Body of pancreas (tissue), 4 donors: Measurements from ENCODE around the gene ADIPOR2. TPM values are rescaled to one million over a fixed set of nuclear protein-coding genes. Genes with fewer than 3 reads are reported as not detected.
"Not testable (repeated sequence)": the region's sequence is repeated elsewhere in the genome, so short reads cannot be mapped to it uniquely, and the experiment has no call there.

Source experiments
- ATAC-seq: fragments of 150-250 bp; one replicate; pipeline ENCODE4 v1.9.1; 2016
- DNase-seq, 4 donors: peaks; one replicate each; pipeline ENCODE4 v3.0.0-alpha.2; 2019
- H3K27ac ChIP-seq, 4 donors: fragments of 200-600 bp; sonication (generic); 1 replicate in 3 of 4; 2 replicates in 1 of 4; pipeline versions ENCODE4 v1.5.1 to v1.6.1; 2016 to 2019; ENCODE audit warnings: mild to moderate bottlenecking in 1 of 4, mixed read lengths in 1 of 4, moderate library complexity in 1 of 4
- H3K27me3 ChIP-seq, 2 donors: fragments of 200-600 bp; sonication (generic); one replicate each; pipeline ENCODE4 v1.6.0; 2016; ENCODE audit warnings: mild to moderate bottlenecking in 1 of 2
- H3K36me3 ChIP-seq, 2 donors: fragments of 200-600 bp; sonication (generic); replicated peaks in 1 of 2; 2 replicates each; pipeline ENCODE4 v1.5.1; 2016; ENCODE audit warnings: low read depth in 2 of 2; ENCODE audit not compliant: insufficient read depth in 1 of 2
- H3K4me1 ChIP-seq: fragments of 200-600 bp; sonication (generic); one replicate; pipeline ENCODE4 v1.6.0; 2016
- H3K4me3 ChIP-seq, 2 donors: fragments of 200-600 bp; sonication (generic); 1 replicate in 1 of 2; 2 replicates in 1 of 2; pipeline ENCODE4 v1.5.1; 2016 to 2019
- H3K9me3 ChIP-seq, 3 donors: fragments of 200-600 bp; sonication (generic); 1 replicate in 2 of 3; 2 replicates in 1 of 3; pipeline ENCODE4 v1.5.1; 2016
- POLR2A ChIP-seq, 3 donors: fragments of 450-650 bp; IDR thresholded peaks; one replicate each; pipeline ENCODE4 v1.6.1; 2016; ENCODE audit warnings: antibody characterized with exemption in 3 of 3, mild to moderate bottlenecking in 2 of 3
- WGBS, 2 donors: methylation state at CpG; one replicate each; pipeline ENCODE4 v1.1.5; 2017; 5-methylcytosine and 5-hydroxymethylcytosine counted together
- intact Hi-C: fragments of 100-400 bp; cut with DNase I; formaldehyde crosslinking; loops from one replicate; pipeline ENCODE4 v1.15.1; 2023
- total RNA-seq, 2 donors: library from RNA; depleted of rRNA; stranded (reverse); fragments of >200 nt; gene quantifications; one replicate each; pipeline ENCODE4 v1.1.0, GENCODE V29; 2016
- TF ChIP-seq, protein P1 (sequence below), 7 experiments: fragments of 450-650 bp in 4 of 7; fragments of 200-600 bp in 3 of 7; sonication (generic) in 3 of 7; IDR thresholded peaks; one replicate each; pipeline ENCODE4 v1.5.1; 2016 to 2019; ENCODE audit warnings: antibody characterized with exemption in 7 of 7

ADIPOR2 gene
- total RNA-seq, 2 donors from 2014 or later = 16.8 to 20.5 TPM

DNA sequence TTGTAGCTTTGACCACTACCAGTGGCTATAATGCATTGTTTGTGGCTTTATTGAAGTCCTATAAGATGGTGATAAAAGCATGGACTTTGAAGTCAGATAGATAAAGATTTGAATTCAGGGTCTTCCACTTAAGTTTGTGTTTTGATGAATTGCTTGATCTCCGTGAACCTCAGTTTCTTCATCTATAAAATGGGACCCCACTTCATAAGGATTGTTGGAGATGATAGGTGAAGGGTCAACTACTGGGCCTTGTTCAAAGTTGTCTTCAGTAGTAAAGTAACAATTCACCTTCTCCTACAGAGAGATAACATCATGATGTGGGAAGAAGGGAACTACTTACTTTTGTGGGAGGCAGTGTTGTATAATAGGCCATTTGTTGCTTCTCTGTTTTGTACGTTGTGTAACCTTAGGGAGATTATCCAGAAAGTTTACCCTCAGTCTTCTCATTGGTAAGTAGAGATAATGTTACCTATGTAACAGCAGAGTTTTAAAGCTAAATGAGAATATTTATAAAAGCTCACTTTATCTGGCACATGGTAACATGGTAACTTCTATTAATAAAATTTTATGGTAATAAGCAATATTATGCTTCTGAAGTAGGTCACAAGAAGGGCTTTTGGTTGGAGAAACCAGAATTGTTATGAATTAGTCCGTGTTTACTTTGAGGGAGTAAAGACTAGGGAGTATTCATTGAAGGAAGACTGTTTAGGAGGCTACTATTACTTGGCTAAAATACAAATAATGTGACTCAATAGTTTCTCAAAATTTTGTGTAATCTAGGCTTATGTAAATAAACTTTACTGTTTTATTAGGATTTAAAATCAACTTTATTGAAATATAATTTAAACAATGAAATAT is 15.1 kb downstream of the ADIPOR2 start:
- Histone ChIP-seq H3K9me3 (no peaks in the 10 kb centered on the region), H3K4me1 (peaks cover 36% of the 10 kb centered on the region), H3K4me3 (no peak overlapping the region), H3K27ac (no peak overlapping the region), H3K36me3 (no peaks in the 10 kb centered on the region), H3K27me3 (no peaks in the 10 kb centered on the region)
- intact Hi-C loops = no loop called here
- 77 to 88% methylated on average over 3 of the region's 3 CpGs for WGBS, 2 donors
- DNase-seq = no peak
- ATAC-seq = no peak
- TF ChIP-seq, protein P1, sequence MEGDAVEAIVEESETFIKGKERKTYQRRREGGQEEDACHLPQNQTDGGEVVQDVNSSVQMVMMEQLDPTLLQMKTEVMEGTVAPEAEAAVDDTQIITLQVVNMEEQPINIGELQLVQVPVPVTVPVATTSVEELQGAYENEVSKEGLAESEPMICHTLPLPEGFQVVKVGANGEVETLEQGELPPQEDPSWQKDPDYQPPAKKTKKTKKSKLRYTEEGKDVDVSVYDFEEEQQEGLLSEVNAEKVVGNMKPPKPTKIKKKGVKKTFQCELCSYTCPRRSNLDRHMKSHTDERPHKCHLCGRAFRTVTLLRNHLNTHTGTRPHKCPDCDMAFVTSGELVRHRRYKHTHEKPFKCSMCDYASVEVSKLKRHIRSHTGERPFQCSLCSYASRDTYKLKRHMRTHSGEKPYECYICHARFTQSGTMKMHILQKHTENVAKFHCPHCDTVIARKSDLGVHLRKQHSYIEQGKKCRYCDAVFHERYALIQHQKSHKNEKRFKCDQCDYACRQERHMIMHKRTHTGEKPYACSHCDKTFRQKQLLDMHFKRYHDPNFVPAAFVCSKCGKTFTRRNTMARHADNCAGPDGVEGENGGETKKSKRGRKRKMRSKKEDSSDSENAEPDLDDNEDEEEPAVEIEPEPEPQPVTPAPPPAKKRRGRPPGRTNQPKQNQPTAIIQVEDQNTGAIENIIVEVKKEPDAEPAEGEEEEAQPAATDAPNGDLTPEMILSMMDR (IDR thresholded peaks at IDR 0.05) = no peak
- TF ChIP-seq POLR2A (IDR thresholded peaks at IDR 0.05) = no peak

DNA sequence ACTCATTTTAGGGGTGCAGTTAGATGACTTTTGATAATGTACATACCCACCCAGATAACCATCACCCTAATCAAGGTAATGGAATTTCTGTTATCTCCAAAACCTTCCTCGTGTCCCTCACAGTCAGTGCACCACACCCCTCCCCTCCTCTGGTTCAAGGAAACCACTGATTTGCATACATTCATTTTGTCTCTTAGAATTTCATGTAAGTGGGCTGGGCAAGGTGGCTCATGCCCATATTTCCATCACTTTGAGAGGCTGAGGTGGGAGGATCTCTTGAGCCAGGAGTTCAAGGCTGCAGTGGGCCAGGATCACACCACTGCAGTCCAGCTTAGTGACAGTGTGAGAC is 15.7 kb downstream of the ADIPOR2 start:
- no peaks in the 10 kb centered on the region for H3K27me3 ChIP-seq
- H3K36me3 ChIP-seq = no peaks in the 10 kb centered on the region
- WGBS, 2 donors = 25 to 63% methylated on average over 1 of the region's 1 CpG
- H3K4me3 ChIP-seq = no peak overlapping the region
- H3K4me1 ChIP-seq = peaks cover 42% of the 10 kb centered on the region
- H3K27ac ChIP-seq = no peak overlapping the region
- ATAC-seq (no peak), DNase-seq (no peak)
- intact Hi-C loops = no loop called here
- no peaks in the 10 kb centered on the region for H3K9me3 ChIP-seq
- no peak for TF ChIP-seq POLR2A (IDR thresholded peaks at IDR 0.05)

DNA sequence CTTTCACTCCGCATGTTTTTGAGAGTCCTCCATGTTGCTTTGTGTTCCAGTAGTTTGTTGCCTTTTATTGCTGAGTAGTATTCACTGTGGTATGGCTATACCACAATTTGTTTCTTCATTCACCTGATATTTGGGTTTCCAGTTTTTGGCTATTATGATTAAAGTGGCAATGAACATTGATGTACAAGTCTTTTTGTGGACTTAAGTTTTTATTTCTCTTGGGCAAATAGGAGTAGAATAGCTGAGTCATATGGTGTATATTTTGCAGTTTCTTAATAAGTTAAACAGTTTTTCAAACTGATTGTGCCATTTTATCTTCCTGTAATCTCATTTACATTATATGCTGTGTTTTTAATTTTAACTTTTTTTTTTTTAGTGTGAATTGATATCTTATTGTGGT is 16.2 kb downstream of the ADIPOR2 start:
- intact Hi-C loops = no loop called here
- WGBS, 2 donors = 95% methylated on average over 1 of the region's 1 CpG
- no peak for TF ChIP-seq POLR2A (IDR thresholded peaks at IDR 0.05)
- TF ChIP-seq, protein P1 (IDR thresholded peaks at IDR 0.05) = no peak
- ATAC-seq = no peak
- Histone ChIP-seq H3K9me3 (no peaks in the 10 kb centered on the region), H3K27me3 (no peaks in the 10 kb centered on the region), H3K4me3 (no peak overlapping the region), H3K36me3 (no peaks in the 10 kb centered on the region), H3K27ac (no peak overlapping the region), H3K4me1 (peaks cover 43% of the 10 kb centered on the region)
- DNase-seq = no peak

DNA sequence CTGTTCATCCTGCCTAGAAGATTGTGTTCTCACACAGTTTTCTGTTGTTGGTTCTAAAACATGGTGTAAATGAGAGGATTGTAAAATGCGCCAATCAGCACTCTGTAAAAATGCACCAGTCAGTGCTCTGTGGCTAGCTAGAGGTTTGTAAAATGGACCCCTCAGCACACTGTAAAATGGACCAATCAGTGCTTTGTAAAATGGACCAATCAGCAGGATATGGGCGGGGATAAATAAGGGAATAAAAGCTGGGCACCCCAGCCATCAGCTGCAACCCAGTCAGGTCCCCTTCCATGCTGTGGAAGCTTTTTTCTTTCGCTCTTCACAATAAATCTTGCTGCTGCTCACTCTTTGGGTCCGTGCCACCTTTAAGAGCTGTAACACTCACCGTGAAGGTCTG is 19.1 kb downstream of the ADIPOR2 start:
- intact Hi-C loops, DNase-seq, ATAC-seq, H3K9me3 ChIP-seq, H3K27me3 ChIP-seq, H3K27ac ChIP-seq, H3K36me3 ChIP-seq, H3K4me3 ChIP-seq: not testable (repeated sequence)
- 94 to 99% methylated on average over 5 of the region's 5 CpGs for WGBS, 2 donors
- peaks cover 57% of the 10 kb centered on the region for H3K4me1 ChIP-seq

DNA sequence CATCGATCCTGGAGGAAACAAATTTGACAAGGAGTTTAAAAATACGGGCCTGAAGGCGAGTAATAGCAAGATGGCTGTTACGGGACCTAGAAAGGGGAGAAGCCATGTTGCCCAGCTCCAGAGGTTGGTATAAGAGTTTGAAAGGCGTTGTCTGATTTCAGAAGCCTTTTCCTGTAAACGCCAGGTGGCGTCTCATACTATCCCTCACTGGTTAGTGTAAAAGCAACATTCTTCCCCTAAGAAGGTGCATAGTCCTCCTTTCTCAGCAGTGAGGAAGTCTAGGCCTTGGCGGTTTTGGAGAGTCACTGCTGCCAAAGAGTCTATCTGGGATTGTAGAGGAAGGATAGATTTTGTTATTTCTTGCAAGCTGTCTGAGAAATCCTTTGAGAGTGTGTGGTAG is 20.0 kb downstream of the ADIPOR2 start:
- H3K4me3 ChIP-seq, H3K27ac ChIP-seq, H3K9me3 ChIP-seq, DNase-seq, ATAC-seq, intact Hi-C loops, H3K27me3 ChIP-seq, H3K36me3 ChIP-seq: not testable (repeated sequence)
- H3K4me1 ChIP-seq = peaks cover 56% of the 10 kb centered on the region
- WGBS, 2 donors = 89 to 95% methylated on average over 8 of the region's 8 CpGs

DNA sequence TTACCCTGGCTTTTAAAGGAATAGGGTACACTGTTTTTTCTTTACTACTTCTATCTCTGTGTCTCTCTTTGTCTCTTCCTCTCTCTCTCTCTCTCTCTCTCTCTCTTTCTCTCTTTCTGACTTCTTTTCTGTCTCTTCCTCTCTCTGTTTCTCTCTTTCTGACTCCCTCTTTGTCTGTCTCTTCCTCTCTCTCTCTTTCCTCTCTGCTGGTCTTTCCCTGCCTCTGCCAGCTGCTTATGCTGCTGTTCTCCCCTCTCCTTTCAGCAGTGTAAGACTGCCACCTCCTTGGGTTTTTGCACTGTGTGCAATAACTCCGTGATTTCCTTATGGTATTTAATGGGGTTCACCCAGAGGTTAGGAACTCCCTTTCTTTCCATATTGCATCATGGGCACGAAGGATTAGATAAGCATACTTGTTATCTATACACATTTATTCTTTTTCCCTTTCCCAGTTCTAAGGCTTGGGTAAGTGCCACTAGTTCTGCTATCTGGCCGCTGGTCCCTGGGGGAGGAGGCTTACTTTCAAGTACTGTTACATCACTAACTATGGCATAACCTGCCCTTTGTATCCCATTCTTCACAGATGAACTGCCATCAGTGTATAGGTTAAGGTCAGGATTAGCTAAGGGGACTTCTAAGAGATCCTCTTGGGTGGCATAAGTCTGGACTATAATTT is 20.8 kb downstream of the ADIPOR2 start:
- WGBS, 2 donors = 9 to 14% methylated on average over 3 of the region's 3 CpGs
- H3K27ac ChIP-seq = peak overlapping the region in 2 of 4 donors; percentile 24 to 39
- ATAC-seq = not testable (repeated sequence)

DNA sequence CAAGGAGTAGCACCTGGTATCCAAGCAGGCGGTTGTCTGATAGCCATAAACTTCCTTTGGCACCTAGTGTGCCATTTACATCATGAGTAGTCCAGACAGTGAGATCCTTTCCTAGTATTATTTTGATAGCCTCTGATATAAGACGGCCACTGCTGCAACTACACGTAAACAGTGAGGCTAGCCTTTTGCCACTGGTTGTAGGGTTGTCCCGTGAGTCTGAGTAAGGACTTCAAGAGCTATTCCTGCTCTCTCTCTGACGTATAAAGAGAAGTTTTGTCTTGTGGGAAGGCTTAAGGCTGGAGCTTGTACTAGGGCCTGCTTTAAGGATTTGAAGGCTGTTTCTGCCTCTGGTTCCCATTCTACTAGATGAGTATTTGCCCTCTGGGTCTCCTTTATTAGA is 21.4 kb downstream of the ADIPOR2 start:
- not testable (repeated sequence) for H3K36me3 ChIP-seq

More for the DNA sequence above, 20.8 kb downstream of the ADIPOR2 start:
- H3K27me3 ChIP-seq, H3K4me3 ChIP-seq, H3K9me3 ChIP-seq, intact Hi-C loops, H3K36me3 ChIP-seq: not testable (repeated sequence)
- peaks cover 61% of the 10 kb centered on the region for H3K4me1 ChIP-seq
- DNase-seq = peak in 3 of 4 donors; percentile 32 to 48 (median 33)

DNA sequence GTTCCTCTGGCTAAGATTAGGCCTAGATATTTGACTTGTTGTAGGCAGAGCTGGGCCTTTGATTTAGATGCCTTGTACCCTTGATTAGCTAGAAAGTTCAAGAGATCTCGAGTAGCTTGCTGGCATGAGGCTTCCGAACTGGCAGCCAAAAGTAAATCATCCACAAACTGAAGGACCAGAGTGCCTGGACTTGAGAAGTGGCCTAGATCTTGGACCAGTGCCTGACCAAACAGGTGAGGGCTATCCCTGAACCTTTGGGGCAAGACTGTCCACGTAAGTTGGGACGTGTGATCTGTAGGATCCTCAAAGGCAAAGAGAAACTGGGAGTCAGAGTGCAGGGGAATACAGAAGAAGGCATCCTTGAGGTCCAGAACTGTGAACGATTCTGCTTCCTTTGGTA is 22.0 kb downstream of the ADIPOR2 start:
- H3K36me3 ChIP-seq, H3K9me3 ChIP-seq, ATAC-seq, H3K4me3 ChIP-seq, DNase-seq, intact Hi-C loops, H3K27me3 ChIP-seq: not testable (repeated sequence)
- Histone ChIP-seq H3K4me1 (peaks cover 61% of the 10 kb centered on the region), H3K27ac (peak overlapping the region in 1 of 4 donors; percentile 39)
- 73 to 74% methylated on average over 5 of the region's 5 CpGs for WGBS, 2 donors

More for the DNA sequence above, 21.4 kb downstream of the ADIPOR2 start:
- DNase-seq, intact Hi-C loops, H3K4me3 ChIP-seq, H3K27me3 ChIP-seq, H3K9me3 ChIP-seq, ATAC-seq: not testable (repeated sequence)
- 84 to 93% methylated on average over 5 of the region's 5 CpGs for WGBS, 2 donors
- H3K4me1 ChIP-seq = peaks cover 63% of the 10 kb centered on the region
- H3K27ac ChIP-seq = peak overlapping the region in 1 of 4 donors; percentile 39

DNA sequence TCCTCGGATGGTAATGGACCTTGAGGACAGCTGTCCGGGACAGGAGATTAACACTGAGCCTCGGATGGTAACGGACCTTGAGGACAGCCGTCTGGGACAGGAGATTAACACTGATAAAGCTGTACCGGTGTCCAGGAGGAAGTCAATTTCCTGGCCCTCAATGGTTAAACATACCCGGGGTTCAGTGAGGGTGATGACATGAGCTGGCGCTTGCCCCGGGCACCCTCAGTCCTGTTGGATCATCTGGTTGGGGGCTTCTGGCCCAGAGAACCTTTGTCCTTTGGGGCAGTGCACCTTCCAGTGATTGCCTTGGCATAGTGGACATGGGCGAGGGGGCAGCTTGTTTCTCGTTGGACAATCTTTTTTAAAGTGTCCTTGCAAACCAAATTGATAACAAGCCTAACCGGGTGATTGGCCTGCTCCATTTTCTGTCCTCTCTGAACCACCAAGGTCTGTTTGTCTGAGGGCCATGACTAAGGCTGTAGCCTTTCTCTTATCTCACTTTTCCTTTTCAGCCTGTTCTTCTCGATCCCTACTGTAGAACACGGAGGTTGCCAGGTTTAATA is 23.0 kb downstream of the ADIPOR2 start:
- Histone ChIP-seq H3K4me1 (peaks cover 66% of the 10 kb centered on the region), H3K27ac (peak overlapping the region in 2 of 4 donors; percentile 35 to 39)
- peak in 2 of 4 donors; percentile 21 to 26 for DNase-seq
- H3K9me3 ChIP-seq, intact Hi-C loops, H3K27me3 ChIP-seq, ATAC-seq, H3K36me3 ChIP-seq, H3K4me3 ChIP-seq: not testable (repeated sequence)
- 38 to 40% methylated on average over 13 to 14 of the region's 14 CpGs for WGBS, 2 donors
